Ascending aorta (tissue), 2 donors: ENCODE data around the gene MSH5. TPM values are rescaled to one million over a fixed set of nuclear protein-coding genes. Genes with fewer than 3 reads are reported as not detected.
A peak's percentile ranks its signal among the peaks of the same experiment; 100 is the strongest.

Experiments
- DNase-seq, 2 donors: peaks; one replicate each; pipeline ENCODE4 v3.0.0-alpha.2; 2019; ENCODE audit warnings: low spot score in 2 of 2
- H3K27ac ChIP-seq, 2 donors: fragments of 200-600 bp; sonication (generic); one replicate each; pipeline ENCODE4 v1.5.1; 2016 to 2017; ENCODE audit warnings: mild to moderate bottlenecking in 1 of 2
- H3K27me3 ChIP-seq: fragments of 200-600 bp; sonication (generic); one replicate; pipeline ENCODE4 v1.5.1; 2017
- H3K36me3 ChIP-seq, 2 donors: fragments of 200-600 bp; sonication (generic); one replicate each; pipeline ENCODE4 v1.5.1; 2016
- H3K4me1 ChIP-seq, 2 donors: fragments of 200-600 bp; sonication (generic); one replicate each; pipeline ENCODE4 v1.5.1; 2016 to 2017; ENCODE audit warnings: mild to moderate bottlenecking in 1 of 2
- H3K4me3 ChIP-seq, 2 donors: fragments of 200-600 bp; sonication (generic); one replicate each; pipeline ENCODE4 v1.5.1; 2016 to 2017; ENCODE audit warnings: mild to moderate bottlenecking in 1 of 2
- H3K9me3 ChIP-seq, 2 donors: fragments of 200-600 bp; sonication (generic); one replicate each; pipeline ENCODE4 v1.5.1; 2016
- CTCF ChIP-seq, 3 experiments: fragments of 200-600 bp in 2 of 3; fragments of 450-650 bp in 1 of 3; sonication (generic) in 2 of 3; IDR thresholded peaks; one replicate each; pipeline ENCODE4 v1.5.1; 2016 to 2019; ENCODE audit warnings: antibody characterized with exemption in 3 of 3, mild to moderate bottlenecking in 1 of 3, moderate library complexity in 1 of 3
- intact Hi-C: fragments of 100-400 bp; cut with DNase I; formaldehyde crosslinking; loops from one replicate; pipeline ENCODE4 v1.15.1; 2023
- total RNA-seq: library from RNA; depleted of rRNA; stranded (reverse); fragments of >200 nt; gene quantifications from one replicate; pipeline ENCODE4 v1.1.0, GENCODE V29; 2016

MSH5 gene
- total RNA-seq, 1 donor from 2014 or later, result 17.7 TPM

- no peak for TF ChIP-seq CTCF (IDR thresholded peaks at IDR 0.05)
- Histone ChIP-seq H3K4me3 (no peak overlapping the region), H3K9me3 (no peaks in the 10 kb centered on the region), H3K36me3 (peaks cover 77 to 88% of the 10 kb centered on the region in 2 donors), H3K27ac (no peak overlapping the region), H3K27me3 (no peaks in the 10 kb centered on the region), H3K4me1 (no peaks in the 10 kb centered on the region)
- DNase-seq, result no peak
- intact Hi-C loops, result no loop called here
Measured at GRCh38 chr6:31692886-31693285, 46.9 kb upstream of the MSH5 start.

- no peak for TF ChIP-seq CTCF (IDR thresholded peaks at IDR 0.05)
- DNase-seq, result no peak
- intact Hi-C loops, result no loop called here
- no peaks in the 10 kb centered on the region for H3K4me1 ChIP-seq
- peaks cover 71 to 84% of the 10 kb centered on the region in 2 donors for H3K36me3 ChIP-seq
- no peaks in the 10 kb centered on the region for H3K27me3 ChIP-seq
- no peak overlapping the region for H3K4me3 ChIP-seq
- no peak overlapping the region for H3K27ac ChIP-seq
- H3K9me3 ChIP-seq, result no peaks in the 10 kb centered on the region
Measured at GRCh38 chr6:31693535-31693934, 46.3 kb upstream of the MSH5 start.

GRCh38 chr6:31697555-31697954, 42.2 kb upstream of the MSH5 start:
- TF ChIP-seq CTCF (IDR thresholded peaks at IDR 0.05), result no peak
- Histone ChIP-seq H3K9me3 (no peaks in the 10 kb centered on the region), H3K27ac (no peak overlapping the region), H3K4me1 (peaks cover 13 to 14% of the 10 kb centered on the region in 2 donors), H3K36me3 (peaks cover 44 to 63% of the 10 kb centered on the region in 2 donors), H3K4me3 (no peak overlapping the region), H3K27me3 (no peaks in the 10 kb centered on the region)
- intact Hi-C loops, result no loop called here
- no peak for DNase-seq

- no peaks in the 10 kb centered on the region for H3K9me3 ChIP-seq
- TF ChIP-seq CTCF (IDR thresholded peaks at IDR 0.05), result no peak
- no peak overlapping the region for H3K27ac ChIP-seq
- H3K27me3 ChIP-seq, result no peaks in the 10 kb centered on the region
- DNase-seq, result no peak
- H3K4me1 ChIP-seq, result peaks cover 13 to 21% of the 10 kb centered on the region in 2 donors
- H3K36me3 ChIP-seq, result peaks cover 25 to 32% of the 10 kb centered on the region in 2 donors
- no peak overlapping the region for H3K4me3 ChIP-seq
- intact Hi-C loops, result no loop called here
Measured at GRCh38 chr6:31700740-31701401, 38.9 kb upstream of the MSH5 start.

GRCh38 chr6:31701666-31702404, 38.0 kb upstream of the MSH5 start:
- intact Hi-C loops, result loop anchor here (2.0 kb wide), 2 partner anchors 35 to 161 kb away; partner anchors contain the start of genes CLIC1 and NEU1

More at GRCh38 chr6:31701666-31702404, 38.0 kb upstream of the MSH5 start:
- Histone ChIP-seq H3K36me3 (peaks cover 15 to 23% of the 10 kb centered on the region in 2 donors), H3K4me1 (peaks cover 13 to 21% of the 10 kb centered on the region in 2 donors), H3K9me3 (no peaks in the 10 kb centered on the region), H3K27me3 (no peaks in the 10 kb centered on the region), H3K4me3 (peak overlapping the region; percentile 72 to 78), H3K27ac (peak overlapping the region in 1 of 2 donors; percentile 92)
- DNase-seq, result no peak
- no peak for TF ChIP-seq CTCF (IDR thresholded peaks at IDR 0.05)
